Tibial nerve (tissue), 4 donors: ENCODE measurements around the gene GLB1L2.

Experiments
- EP300 ChIP-seq, 2 donors: sonication (generic); formaldehyde crosslinking; IDR thresholded peaks; one replicate each; pipeline ENCODE4 v1.6.1; 2017; ENCODE audit warnings: antibody characterized with exemption in 2 of 2, mild to moderate bottlenecking in 1 of 2
- POLR2A ChIP-seq, 2 donors: fragments of 450-650 bp; IDR thresholded peaks; one replicate each; pipeline ENCODE4 v1.6.1; 2017; ENCODE audit warnings: antibody characterized with exemption in 2 of 2, mild to moderate bottlenecking in 2 of 2, moderate library complexity in 2 of 2
- TF ChIP-seq, protein P1 (sequence below), 5 experiments: fragments of 200-600 bp in 3 of 5; fragments of 450-650 bp in 2 of 5; sonication (generic) in 3 of 5; IDR thresholded peaks; one replicate each; pipeline ENCODE4 v1.5.1; 2016 to 2019; ENCODE audit warnings: antibody characterized with exemption in 5 of 5, mild to moderate bottlenecking in 3 of 5, moderate library complexity in 2 of 5

DNA sequence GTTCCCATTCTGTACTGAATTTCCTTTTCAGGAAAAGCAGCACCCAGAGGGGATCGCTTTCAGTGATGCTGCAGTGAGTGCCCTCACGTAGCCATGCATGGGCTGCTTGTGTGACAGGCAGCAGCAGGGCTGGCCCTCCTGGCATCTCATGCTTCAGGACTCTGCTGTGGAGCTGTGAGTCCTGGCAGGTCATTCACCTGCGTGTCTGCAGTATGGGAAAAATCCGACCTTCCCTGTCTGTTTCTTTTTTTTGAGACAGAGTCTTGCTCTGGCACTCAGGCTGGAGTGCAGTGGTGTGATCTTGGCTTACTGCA lies 13.4 kb downstream of the GLB1L2 start:
- TF ChIP-seq POLR2A (IDR thresholded peaks at IDR 0.05) (no peak), EP300 (IDR thresholded peaks at IDR 0.05) (no peak)
- TF ChIP-seq, protein P1, sequence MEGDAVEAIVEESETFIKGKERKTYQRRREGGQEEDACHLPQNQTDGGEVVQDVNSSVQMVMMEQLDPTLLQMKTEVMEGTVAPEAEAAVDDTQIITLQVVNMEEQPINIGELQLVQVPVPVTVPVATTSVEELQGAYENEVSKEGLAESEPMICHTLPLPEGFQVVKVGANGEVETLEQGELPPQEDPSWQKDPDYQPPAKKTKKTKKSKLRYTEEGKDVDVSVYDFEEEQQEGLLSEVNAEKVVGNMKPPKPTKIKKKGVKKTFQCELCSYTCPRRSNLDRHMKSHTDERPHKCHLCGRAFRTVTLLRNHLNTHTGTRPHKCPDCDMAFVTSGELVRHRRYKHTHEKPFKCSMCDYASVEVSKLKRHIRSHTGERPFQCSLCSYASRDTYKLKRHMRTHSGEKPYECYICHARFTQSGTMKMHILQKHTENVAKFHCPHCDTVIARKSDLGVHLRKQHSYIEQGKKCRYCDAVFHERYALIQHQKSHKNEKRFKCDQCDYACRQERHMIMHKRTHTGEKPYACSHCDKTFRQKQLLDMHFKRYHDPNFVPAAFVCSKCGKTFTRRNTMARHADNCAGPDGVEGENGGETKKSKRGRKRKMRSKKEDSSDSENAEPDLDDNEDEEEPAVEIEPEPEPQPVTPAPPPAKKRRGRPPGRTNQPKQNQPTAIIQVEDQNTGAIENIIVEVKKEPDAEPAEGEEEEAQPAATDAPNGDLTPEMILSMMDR (IDR thresholded peaks at IDR 0.05) = no peak
